ENCODE measurements around the gene CLUH.
"Not testable (repeated sequence)": the region's sequence is repeated elsewhere in the genome, so short reads cannot be mapped to it uniquely, and the experiment has no call there.

CLUH gene

DNA sequence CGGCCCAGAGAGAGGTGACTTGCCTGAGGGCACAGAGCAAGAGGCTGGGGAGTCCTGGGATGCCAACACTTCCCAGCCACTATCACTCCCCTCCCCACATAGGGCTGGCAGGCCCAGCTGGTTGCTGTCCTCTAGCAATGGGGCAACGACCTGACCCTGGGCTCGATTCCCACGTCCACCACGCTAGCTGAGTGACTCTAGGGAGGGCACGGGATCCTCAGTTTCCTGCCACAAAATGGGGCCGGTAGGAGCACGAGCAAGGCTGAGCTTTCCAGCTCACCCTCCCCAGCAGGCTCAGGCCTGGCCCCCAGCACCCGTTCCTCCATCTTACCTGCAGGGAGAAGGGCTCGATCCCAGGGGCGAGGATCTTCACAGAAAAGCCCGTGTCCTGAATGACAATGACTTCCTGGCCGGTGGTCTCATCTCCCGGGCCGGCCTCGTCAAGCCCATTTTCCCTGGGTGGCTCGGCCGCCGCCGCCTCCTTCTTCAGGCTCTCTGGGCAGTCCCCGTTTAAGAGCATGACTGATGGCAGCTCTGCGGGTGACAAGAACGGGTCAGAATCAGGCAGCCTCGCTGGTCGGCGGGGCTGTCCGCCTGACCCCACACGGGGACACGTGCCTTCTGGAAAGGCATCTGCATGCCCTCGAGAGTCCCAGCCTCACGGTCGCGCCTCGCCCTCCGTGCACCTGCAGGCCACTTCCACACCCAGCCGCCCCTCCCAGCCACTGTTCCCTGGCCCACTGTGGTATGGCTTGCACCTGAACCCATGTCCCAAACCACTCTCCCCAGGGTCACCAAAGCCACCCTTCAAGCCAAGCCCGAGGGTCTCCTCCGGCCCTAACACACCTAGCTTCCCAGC, 7.3 kb downstream of the CLUH start:
- DNase-seq (ENCODE audit: extremely low spot score, insufficient read length, low read depth) (no peak), FAIRE-seq (no peak)

DNA sequence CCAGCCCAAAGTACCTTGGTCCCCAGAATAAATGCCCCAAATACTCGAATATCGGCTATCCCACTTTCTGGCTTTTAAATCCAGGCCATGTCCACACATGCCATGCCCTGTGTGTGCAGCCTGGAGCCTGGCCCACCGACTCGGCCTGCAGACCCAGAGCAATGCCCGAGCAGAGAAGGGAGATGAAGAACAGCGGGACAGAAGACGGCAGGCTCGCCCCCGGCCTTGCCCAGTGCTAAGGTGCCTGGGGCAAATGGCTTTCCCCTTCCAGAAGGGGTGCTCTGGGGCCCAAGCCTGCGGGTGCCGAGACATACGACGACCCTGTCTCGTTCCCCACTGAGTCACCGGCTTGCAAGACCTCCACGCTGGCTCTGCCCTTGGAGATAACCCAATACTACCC, 8.0 kb downstream of the CLUH start:
- DNase-seq (ENCODE audit: extremely low spot score, insufficient read length, low read depth): no peak
- no peak for FAIRE-seq

- no peak for DNase-seq (ENCODE audit: extremely low spot score, insufficient read length, low read depth)
- FAIRE-seq: no peak
Measured at GRCh38 chr17:2703181-2703580, 8.4 kb downstream of the CLUH start.

DNA sequence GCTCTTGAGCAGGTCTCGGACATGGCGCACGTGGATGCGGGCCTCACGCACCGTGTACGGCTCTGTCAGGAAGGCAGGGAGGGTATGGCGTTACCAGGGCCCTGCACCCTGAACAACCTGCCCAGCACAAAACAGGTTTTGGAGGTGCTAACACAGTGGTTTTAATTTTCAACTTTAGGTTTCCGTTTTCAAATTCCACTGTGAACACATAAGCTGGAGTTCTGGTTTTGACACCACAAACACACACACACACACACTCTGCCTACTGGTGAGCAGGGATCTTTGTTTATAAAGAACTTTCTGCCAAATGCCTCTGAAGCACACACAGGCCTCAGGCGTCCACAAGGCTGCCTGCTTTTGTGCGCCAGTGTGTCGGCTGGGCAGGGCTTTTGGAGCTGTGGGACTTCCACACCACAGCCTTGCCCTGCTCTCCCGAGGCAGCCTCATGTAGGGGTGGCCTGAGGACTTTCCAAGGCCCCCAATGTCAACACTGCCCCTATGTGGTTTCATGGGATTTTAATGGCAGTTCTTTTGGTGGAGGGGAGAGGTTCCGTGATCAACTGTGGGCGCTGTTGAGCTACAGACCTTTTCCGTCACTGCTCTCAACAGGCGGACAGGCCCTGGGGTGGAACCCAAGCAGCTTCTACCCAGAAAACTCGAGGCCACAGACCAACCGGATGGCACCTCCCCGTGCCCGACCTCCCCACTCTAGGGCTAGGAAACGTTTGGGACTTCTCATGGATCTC, 9.4 kb downstream of the CLUH start:
- DNase-seq (ENCODE audit: extremely low spot score, insufficient read length, low read depth) (no peak), FAIRE-seq (no peak)

DNA sequence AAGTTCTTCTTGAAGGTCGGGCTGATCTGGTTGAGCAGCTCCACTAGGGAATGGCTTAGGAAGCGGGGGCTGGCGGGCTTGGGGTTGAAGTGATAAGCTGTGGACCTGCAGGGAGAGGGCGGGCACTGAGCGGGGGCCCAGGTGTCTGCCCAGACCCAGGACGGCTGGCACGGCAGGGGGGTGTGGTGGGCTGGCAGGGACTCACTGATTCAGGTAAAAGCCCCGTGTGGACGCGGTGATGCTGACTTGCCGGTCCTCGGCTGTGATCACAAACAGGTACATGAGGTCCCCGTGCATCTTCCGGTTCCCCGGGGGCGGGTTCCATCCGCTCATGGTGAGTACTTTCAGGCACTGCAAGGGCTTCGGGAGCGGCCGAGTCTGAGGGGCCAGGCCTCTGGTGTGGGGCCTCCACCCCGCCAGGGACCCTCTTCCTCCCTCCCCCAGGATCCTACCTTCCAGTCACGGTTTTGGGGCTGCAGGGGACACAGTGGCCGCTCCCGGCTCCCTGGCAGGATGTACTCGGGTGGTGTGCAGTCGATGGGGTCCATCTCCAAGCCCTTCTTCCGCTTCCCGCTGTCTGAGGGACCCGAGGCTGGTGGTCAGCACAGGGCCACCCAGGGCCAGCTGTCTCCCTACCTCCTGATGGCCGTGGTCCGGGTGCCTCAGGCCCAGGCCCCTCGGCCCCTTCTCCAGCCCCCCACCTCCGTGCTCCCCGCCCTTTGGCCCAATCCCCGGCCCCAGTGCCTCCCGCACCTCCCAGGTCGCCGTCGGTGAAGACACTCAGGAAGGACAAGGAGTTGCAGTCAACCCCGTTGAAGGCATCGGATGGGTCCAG, 10.2 kb downstream of the CLUH start:
- FAIRE-seq: no peak

DNA sequence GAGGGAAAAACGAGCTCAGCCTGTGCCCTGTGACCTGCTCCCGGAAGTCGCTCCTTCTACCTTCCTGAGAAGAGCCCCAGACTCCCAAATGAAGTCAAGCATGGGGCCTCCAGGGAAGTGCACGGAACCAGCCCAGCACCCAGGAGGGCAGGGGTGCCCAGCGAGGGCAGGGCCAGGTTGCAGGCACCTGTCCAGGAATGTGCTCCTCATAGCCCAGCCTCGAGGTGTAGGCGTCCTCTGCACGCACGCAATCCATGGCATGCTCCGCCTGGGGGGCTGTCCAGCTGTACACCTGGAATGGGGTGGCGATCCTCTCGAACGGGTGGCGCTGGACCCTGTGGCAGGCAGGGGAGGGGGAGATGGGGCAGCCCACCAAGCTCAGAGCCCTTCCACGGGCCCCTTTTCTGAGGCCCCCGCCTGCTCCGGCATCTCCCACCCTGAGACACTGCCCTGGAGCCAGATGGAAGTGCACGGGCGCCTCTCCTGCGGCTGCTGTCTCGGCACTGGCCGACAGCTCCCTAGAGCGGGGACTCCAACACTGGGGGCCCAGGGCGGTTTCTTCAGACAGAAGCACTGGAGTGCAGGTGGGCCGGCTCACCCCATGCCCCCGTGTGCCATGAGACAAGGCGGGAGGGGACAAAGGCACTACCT, 10.9 kb downstream of the CLUH start:
- DNase-seq (ENCODE audit: extremely low spot score, insufficient read length, low read depth) (no peak), FAIRE-seq (no peak)

More for the DNA sequence above, 10.2 kb downstream of the CLUH start:
- DNase-seq (ENCODE audit: extremely low spot score, insufficient read length, low read depth): no peak

- no peak for FAIRE-seq
- no peak for DNase-seq (ENCODE audit: extremely low spot score, insufficient read length, low read depth)
Measured at GRCh38 chr17:2700030-2700490, 11.5 kb downstream of the CLUH start.

DNA sequence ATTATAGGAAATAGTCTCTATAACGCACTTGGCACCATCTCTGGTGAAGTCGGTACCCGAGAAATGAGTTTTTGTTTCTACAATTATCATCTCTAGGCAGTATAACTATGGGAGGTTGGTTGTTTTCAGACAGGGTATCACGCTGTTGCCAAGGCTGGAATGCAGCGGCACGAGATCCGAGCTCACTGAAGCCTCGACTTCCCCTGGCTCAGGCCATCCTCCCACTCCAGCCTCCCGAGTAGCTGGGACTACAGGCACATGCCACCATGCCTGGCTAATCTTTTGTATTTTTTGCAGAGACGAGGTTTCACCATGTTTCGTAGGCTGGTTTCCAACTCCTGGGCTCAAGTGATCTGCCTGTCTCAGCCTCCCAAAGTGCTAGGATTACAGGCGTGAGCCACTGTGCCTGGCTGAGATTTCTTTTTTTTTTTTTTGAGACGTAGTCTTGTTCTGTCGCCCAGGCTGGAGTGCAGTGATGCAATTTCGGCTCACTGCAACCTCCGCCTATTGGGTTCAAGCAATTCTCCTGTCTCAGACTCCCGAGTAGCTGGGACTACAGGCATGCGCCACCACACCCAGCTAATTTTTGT, 12.3 kb downstream of the CLUH start:
- FAIRE-seq; DNase-seq (ENCODE audit: extremely low spot score, insufficient read length, low read depth): not testable (repeated sequence)

- FAIRE-seq (no peak), DNase-seq (ENCODE audit: extremely low spot score, insufficient read length, low read depth) (no peak)
Measured at GRCh38 chr17:2697611-2698162, 13.9 kb downstream of the CLUH start.

DNA sequence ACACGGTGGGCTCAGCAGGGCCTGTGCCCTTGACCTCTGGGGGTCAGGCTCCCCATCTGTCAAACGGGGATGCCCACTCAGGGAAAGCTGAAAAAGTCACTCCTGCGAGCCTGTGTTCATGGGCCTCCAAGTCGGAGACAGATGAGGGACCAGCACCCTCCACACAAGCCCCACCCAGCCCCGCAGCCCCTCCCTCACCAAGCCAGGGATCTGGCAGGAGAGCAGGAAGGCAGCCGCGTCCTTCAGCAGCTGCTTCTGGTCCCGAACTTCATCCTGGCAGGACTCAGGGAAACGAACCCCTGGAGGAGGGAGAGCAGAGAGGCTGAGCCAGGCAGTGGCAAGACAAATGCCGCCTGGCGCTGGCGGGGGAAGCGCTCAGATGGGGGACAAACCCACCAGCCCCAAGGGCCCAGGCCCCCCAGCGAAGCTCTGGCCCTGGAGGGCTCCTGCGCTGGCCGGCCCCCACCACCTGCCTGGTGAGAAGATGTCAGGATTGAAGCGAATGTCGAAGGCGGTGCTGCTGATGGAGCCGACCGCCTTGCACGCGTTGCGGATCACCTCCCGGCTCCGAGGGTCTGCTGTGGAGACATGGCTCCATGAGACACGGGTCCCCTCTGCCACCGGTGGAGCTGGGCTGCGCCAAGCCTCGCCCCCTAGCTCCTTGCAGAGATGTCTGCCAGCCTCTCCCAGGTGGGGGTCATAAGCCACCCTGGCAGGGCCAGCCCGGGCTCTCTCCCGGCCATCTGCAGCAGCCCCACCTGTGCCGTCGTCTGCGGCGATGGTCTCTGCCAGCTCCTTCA, 15.4 kb downstream of the CLUH start:
- FAIRE-seq: no peak
- no peak for DNase-seq (ENCODE audit: extremely low spot score, insufficient read length, low read depth)

- DNase-seq (ENCODE audit: extremely low spot score, insufficient read length, low read depth): no peak
- no peak for FAIRE-seq
Measured at GRCh38 chr17:2695243-2695960, 16.2 kb downstream of the CLUH start.

GRCh38 chr17:2694381-2695242, 17.0 kb downstream of the CLUH start:
- FAIRE-seq (no peak), DNase-seq (ENCODE audit: extremely low spot score, insufficient read length, low read depth) (no peak)

DNA sequence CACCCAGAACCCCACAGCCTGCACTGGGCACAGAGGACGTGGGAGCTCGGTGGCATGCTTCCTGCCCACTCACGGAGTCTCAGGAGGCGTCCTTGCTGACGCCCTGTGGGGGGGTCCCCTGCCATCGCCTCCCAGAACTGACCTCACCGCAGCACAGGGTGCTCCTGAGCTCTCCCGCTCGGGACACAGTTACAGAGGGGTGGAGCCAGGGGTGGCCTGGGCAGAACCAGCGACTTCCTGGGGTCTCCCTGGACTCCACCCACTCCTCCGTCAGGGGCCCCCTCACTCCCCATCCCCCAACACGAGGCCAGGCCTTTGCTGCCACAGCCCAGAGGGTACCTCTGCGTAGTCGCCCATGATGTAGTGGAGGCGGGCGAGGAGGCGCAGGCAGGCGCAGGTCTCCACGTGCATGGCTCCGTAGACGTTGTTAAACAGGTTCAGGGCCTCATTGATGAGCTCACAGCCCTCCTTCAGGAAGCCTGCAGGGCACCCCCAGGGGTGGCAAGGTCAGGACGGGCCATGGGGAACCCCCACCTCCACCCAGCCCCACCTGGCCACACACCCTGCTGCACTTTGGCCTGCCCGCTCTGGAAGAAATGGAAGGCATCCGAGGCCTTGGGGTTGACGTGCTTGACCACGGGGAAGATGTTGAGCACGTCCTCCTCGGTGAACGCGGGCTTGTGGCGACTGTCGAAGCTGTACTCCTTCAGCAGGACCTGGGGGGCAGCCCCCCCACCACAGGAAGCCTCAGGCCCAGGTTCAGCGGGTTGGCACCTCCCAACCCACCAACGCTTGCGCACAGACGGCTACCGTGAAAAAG, 17.8 kb downstream of the CLUH start:
- FAIRE-seq (no peak), DNase-seq (ENCODE audit: extremely low spot score, insufficient read length, low read depth) (no peak)

- FAIRE-seq (no peak), DNase-seq (ENCODE audit: extremely low spot score, insufficient read length, low read depth) (no peak)
Measured at GRCh38 chr17:2692781-2693135, 18.8 kb downstream of the CLUH start.

DNA sequence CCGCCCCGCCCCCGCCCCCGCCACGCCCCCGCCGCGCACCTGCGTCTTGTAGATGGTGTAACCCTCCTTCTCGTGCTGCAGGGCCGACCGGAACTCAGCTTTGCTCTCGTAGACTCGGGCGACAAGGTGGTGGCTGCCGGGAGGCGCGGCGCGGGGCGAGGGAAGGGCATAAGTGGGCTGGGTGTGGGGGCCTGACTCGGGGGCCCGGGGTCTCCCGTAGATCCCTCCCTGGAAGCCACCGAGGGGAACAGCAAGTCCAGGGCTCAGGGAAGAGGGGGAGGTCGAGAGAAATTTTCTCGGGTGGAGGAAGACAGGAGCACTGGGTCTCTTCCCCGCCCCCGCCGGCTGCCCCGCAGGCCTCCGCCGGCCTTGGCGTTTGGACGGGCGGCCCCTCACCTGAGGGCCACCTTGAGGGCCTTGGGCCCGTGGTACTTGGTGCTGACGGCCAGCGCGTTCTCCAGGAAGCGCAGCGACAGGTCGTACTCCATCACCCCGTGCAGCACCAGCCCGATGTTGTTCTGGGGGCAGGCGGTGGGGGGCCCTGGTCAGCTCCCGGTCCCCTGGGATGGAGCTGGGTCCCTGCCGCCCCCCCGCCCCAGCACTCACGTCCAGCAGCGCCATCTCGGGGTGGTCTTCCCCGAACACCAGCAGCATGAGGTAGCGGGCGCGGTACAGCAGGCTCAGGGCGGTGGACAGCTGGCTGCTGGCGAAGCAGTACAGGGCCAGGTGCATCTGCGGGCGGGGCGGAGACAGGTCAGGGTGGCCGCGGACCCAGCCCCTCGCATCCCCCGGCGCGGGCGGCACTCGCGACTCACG, 19.4 kb downstream of the CLUH start:
- FAIRE-seq: no peak
- no peak for DNase-seq (ENCODE audit: extremely low spot score, insufficient read length, low read depth)
